ENCODE measurements around the gene C5orf46. TPM values are rescaled to one million over a fixed set of nuclear protein-coding genes. Genes with fewer than 3 reads are reported as not detected.

Gene C5orf46
- total and polyA plus RNA-seq, 2 donors (not counting 3 experiments of a cell fraction or from before 2014, with no cell fraction given), result 0.66 TPM; not detected in 1

GRCh38 chr5:147853372-147853987 is 52.9 kb downstream of the C5orf46 start:
- CTCF ChIA-PET, result interaction anchor here (1.6 to 12.6 kb wide), 5 partner anchors 30 to 877 kb away, joined by 3 to 170 read pairs (median 7); no protein-coding TSS in a partner anchor
- no peak for FAIRE-seq
- Histone ChIP-seq H3K9me3 (replicated peaks; ENCODE audit: control insufficient read depth, insufficient read depth, low read length) (no peaks in the 10 kb centered on the region), H3K79me2 (ENCODE audit: control insufficient read depth, insufficient read depth, low read length) (no peaks in the 10 kb centered on the region), H3K27ac (ENCODE audit: insufficient read depth, low read depth, low read length) (no peak overlapping the region), H4K20me1 (replicated peaks; ENCODE audit: control insufficient read depth, extremely low read depth, insufficient read depth, low read length) (no peaks in the 10 kb centered on the region), H3K4me1 (ENCODE audit: control insufficient read depth, extremely low read depth, insufficient read depth, low read length) (no peaks in the 10 kb centered on the region), H3K4me3 (replicated peaks in 1 of 3; ENCODE audit: insufficient read depth in 1 of 3, low read depth in 1 of 3, low read length in 3 of 3) (no peak overlapping the region), H3K9ac (replicated peaks; ENCODE audit: extremely low read depth, insufficient read depth, low read length) (no peak overlapping the region), H3K9me1 (replicated peaks; ENCODE audit: control insufficient read depth, extremely low read depth, insufficient read depth, low read length) (no peaks in the 10 kb centered on the region), H3K4me2 (ENCODE audit: insufficient read depth, low read length) (no peak overlapping the region), H3K36me3 (ENCODE audit: control insufficient read depth in 2 of 2, extremely low read depth in 1 of 2, insufficient read depth in 2 of 2, low read length in 2 of 2) (no peaks in the 10 kb centered on the region), H3K27me3 (ENCODE audit: control insufficient read depth in 2 of 2, insufficient read depth in 2 of 2, low read length in 2 of 2) (peaks cover 0 to 2% of the 10 kb centered on the region in 2 experiments), H2AFZ (ENCODE audit: low read depth, low read length) (no peak overlapping the region)
- peak; percentile 16 for DNase-seq (ENCODE audit: low read depth, low spot score)
- no peak for TF ChIP-seq EZH2 (IDR thresholded peaks at IDR 0.05; ENCODE audit: borderline replicate concordance, low read depth, low read length, severe bottlenecking)
- dilution Hi-C loops (cut with MboI; ENCODE audit: extremely low pct_ligation_motif_present, low sequenced_read_pairs), result no loop called here
- intact Hi-C loops (cut with micrococcal nuclease), result loop anchor here (10.0 kb wide), 1 partner anchor 521 kb away; no protein-coding TSS in a partner anchor
- POLR2A ChIA-PET, result no interaction called here
- BruUV-seq (replicated peaks), result no TSS peak

- H3K4me1 ChIP-seq (ENCODE audit: control insufficient read depth, extremely low read depth, insufficient read depth, low read length), result no peaks in the 10 kb centered on the region
- H3K36me3 ChIP-seq (ENCODE audit: control insufficient read depth in 2 of 2, extremely low read depth in 1 of 2, insufficient read depth in 2 of 2, low read length in 2 of 2), result no peaks in the 10 kb centered on the region
- TF ChIP-seq FOS (IDR thresholded peaks at IDR 0.05; ENCODE audit: borderline replicate concordance, insufficient read depth, low read length) (no peak), MYC (IDR thresholded peaks at IDR 0.05; ENCODE audit: low read depth, low read length) (no peak), GATA2 (IDR thresholded peaks at IDR 0.05; ENCODE audit: insufficient read depth, insufficient read length, low read depth, low read length) (no peak), POLR2A (IDR thresholded peaks at IDR 0.05; ENCODE audit: low read depth, low read length) (no peak), JUN (IDR thresholded peaks at IDR 0.05; ENCODE audit: borderline replicate concordance, insufficient read depth, insufficient read length, low read depth) (no peak), EZH2 (IDR thresholded peaks at IDR 0.05; ENCODE audit: borderline replicate concordance, low read depth, low read length, severe bottlenecking) (no peak), POLR2AphosphoS5 (IDR thresholded peaks at IDR 0.05; ENCODE audit: insufficient read depth, low read depth, low read length) (no peak)
- TF ChIP-seq, protein P1, sequence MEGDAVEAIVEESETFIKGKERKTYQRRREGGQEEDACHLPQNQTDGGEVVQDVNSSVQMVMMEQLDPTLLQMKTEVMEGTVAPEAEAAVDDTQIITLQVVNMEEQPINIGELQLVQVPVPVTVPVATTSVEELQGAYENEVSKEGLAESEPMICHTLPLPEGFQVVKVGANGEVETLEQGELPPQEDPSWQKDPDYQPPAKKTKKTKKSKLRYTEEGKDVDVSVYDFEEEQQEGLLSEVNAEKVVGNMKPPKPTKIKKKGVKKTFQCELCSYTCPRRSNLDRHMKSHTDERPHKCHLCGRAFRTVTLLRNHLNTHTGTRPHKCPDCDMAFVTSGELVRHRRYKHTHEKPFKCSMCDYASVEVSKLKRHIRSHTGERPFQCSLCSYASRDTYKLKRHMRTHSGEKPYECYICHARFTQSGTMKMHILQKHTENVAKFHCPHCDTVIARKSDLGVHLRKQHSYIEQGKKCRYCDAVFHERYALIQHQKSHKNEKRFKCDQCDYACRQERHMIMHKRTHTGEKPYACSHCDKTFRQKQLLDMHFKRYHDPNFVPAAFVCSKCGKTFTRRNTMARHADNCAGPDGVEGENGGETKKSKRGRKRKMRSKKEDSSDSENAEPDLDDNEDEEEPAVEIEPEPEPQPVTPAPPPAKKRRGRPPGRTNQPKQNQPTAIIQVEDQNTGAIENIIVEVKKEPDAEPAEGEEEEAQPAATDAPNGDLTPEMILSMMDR (IDR thresholded peaks at IDR 0.05; ENCODE audit: extremely low read depth in 1 of 2, insufficient read depth in 1 of 2, low read depth in 1 of 2, low read length in 2 of 2), result no peak
- TF ChIP-seq, protein P2, sequence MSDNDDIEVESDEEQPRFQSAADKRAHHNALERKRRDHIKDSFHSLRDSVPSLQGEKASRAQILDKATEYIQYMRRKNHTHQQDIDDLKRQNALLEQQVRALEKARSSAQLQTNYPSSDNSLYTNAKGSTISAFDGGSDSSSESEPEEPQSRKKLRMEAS (IDR thresholded peaks at IDR 0.05; ENCODE audit: insufficient read depth, insufficient read length), result no peak
- H4K20me1 ChIP-seq (replicated peaks; ENCODE audit: control insufficient read depth, extremely low read depth, insufficient read depth, low read length), result no peaks in the 10 kb centered on the region
- BruUV-seq (replicated peaks), result no TSS peak
- dilution Hi-C loops (cut with MboI; ENCODE audit: extremely low pct_ligation_motif_present, low sequenced_read_pairs), result no loop called here
- POLR2A ChIA-PET, result no interaction called here
- no peak overlapping the region for H3K9ac ChIP-seq (replicated peaks; ENCODE audit: extremely low read depth, insufficient read depth, low read length)
- no peaks in the 10 kb centered on the region for H3K79me2 ChIP-seq (ENCODE audit: control insufficient read depth, insufficient read depth, low read length)
- no peak overlapping the region for H2AFZ ChIP-seq (ENCODE audit: low read depth, low read length)
- DNase-seq (ENCODE audit: low read depth, low spot score) (no peak), FAIRE-seq (no peak)
- no peak overlapping the region for H3K27ac ChIP-seq (ENCODE audit: insufficient read depth, low read depth, low read length)
- no peak overlapping the region for H3K4me2 ChIP-seq (ENCODE audit: insufficient read depth, low read length)
- CTCF ChIA-PET, result interaction anchor here (12.6 kb wide), 1 partner anchor 81 kb away, joined by 170 read pairs; no protein-coding TSS in a partner anchor
- no peaks in the 10 kb centered on the region for H3K9me1 ChIP-seq (replicated peaks; ENCODE audit: control insufficient read depth, extremely low read depth, insufficient read depth, low read length)
- peaks cover 0 to 3% of the 10 kb centered on the region in 2 experiments for H3K27me3 ChIP-seq (ENCODE audit: control insufficient read depth in 2 of 2, insufficient read depth in 2 of 2, low read length in 2 of 2)
- H3K4me3 ChIP-seq (replicated peaks in 1 of 3; ENCODE audit: insufficient read depth in 1 of 3, low read depth in 1 of 3, low read length in 3 of 3), result no peak overlapping the region
- no peaks in the 10 kb centered on the region for H3K9me3 ChIP-seq (replicated peaks; ENCODE audit: control insufficient read depth, insufficient read depth, low read length)
- intact Hi-C loops (cut with micrococcal nuclease), result loop anchor here (10.0 kb wide), 1 partner anchor 522 kb away; no protein-coding TSS in a partner anchor
Measured at GRCh38 chr5:147852365-147852764, 54.0 kb downstream of the C5orf46 start.

All from endothelial cell of umbilical vein (primary cell).